ENCODE data around the gene ANKRD13A. TPM values are rescaled to one million over a fixed set of nuclear protein-coding genes. Genes with fewer than 3 reads are reported as not detected.

The ANKRD13A gene
- polyA plus RNA-seq, 1 of the 3 experiments (the other 2 are of a cell fraction) = 42.8 TPM

DNA sequence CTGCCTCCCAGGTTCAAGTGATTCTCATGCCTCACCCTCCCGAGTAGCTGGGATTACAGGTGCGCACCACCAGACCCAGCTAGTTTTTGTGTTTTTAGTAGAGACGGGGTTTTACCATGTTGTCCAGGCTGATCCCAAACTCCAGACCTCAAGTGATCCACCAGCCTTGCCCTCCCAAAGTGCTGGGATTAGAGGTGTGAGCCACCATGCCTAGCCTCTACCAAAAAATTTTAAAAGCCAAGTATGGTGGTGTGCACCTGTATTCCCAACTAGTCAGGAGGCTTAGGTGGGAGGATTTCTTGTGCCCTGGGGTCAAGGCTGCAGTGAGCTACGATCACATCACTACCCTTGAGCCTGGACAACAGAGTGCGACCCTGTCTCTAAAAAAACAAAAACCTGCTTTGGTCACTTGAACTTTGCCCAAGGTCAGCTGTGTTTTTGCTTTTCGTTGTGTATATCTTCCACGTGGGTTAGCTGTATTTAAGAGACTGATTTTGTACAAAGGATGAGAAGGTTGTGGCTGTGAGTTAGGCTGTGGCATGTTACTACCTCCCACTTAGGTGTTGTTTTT lies 36.4 kb downstream of the ANKRD13A start:
- no peaks in the 10 kb centered on the region for H3K27me3 ChIP-seq (ENCODE audit: insufficient read depth)
- ChIA-PET POLR2A (interaction anchor here (0.7 kb wide), 1 partner anchor 11 kb away, joined by 3 read pairs; no protein-coding TSS in a partner anchor), CTCF (interaction anchor here (0.6 to 1.1 kb wide), 2 partner anchors 19 to 183 kb away, joined by 3 to 4 read pairs; no protein-coding TSS in a partner anchor)
- H4K20me1 ChIP-seq (ENCODE audit: insufficient read depth) = peaks cover 6% of the 10 kb centered on the region; the same call in 1 of the 2 replicates
- H3K27ac ChIP-seq (ENCODE audit: low read depth in 2 of 2, low read length in 1 of 2) = no peak overlapping the region
- H3K79me2 ChIP-seq (ENCODE audit: insufficient read depth) = peaks cover 48% of the 10 kb centered on the region; the same call in 1 of the 2 replicates
- H3K9me3 ChIP-seq = no peaks in the 10 kb centered on the region
- H3K36me3 ChIP-seq (replicated peaks in 1 of 2; ENCODE audit: control insufficient read depth in 1 of 2, insufficient read depth in 2 of 2, low read length in 1 of 2) = peaks cover 38 to 45% of the 10 kb centered on the region in 2 experiments
- TF ChIP-seq GABPA (IDR thresholded peaks at IDR 0.05; ENCODE audit: low read depth) (no peak), SMC3 (IDR thresholded peaks at IDR 0.05; ENCODE audit: low read depth, low read length) (no peak)
- TF ChIP-seq, protein P1, sequence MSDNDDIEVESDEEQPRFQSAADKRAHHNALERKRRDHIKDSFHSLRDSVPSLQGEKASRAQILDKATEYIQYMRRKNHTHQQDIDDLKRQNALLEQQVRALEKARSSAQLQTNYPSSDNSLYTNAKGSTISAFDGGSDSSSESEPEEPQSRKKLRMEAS (IDR thresholded peaks at IDR 0.05; ENCODE audit: low read depth) = no peak
- 95% methylated on average over 7 of the region's 7 CpGs for WGBS (ENCODE audit: low lambda C conversion rate)
- H2AFZ ChIP-seq (ENCODE audit: low read depth) = no peak overlapping the region
- H3F3A ChIP-seq (replicated peaks; ENCODE audit: insufficient read depth) = peaks cover 52% of the 10 kb centered on the region
- H3K4me2 ChIP-seq = no peak overlapping the region
- no peak for DNase-seq
- H3K9me2 ChIP-seq = no peaks in the 10 kb centered on the region
- H3K4me3 ChIP-seq (ENCODE audit: low read depth in 2 of 2, low read length in 1 of 2) = no peak overlapping the region
- peaks cover 0 to 9% of the 10 kb centered on the region in 2 experiments; a peak in 3 of 4 replicates for H3K4me1 ChIP-seq (ENCODE audit: control insufficient read depth in 1 of 2, insufficient read depth in 2 of 2, low read depth in 1 of 2, low read length in 1 of 2)
- H3K9ac ChIP-seq = no peak overlapping the region

DNA sequence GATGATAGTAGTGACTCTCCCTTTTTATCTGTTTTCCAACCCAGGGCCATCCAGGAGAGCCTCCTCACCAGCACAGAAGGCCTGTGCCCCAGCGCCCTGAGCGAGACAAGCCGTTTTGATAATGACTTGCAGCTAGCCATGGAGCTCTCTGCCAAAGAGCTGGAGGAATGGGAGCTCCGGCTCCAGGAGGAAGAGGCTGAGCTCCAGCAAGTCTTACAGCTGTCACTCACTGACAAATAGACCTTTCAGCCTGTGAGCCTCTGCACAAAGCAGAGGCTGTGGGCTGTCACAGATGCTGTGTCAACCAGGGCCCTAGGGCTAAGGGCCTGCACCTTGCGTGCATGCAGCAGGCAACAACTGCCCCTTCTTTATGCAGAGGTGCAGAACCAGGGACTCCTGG lies 38.1 kb downstream of the ANKRD13A start:
- Histone ChIP-seq H3K27ac (ENCODE audit: low read depth in 2 of 2, low read length in 1 of 2) (0 out of 4 replicates have a peak overlapping the region, but pooled peaks of 1 of the 2 experiments have one; percentile 5), H3K27me3 (ENCODE audit: insufficient read depth) (no peaks in the 10 kb centered on the region), H3K4me2 (no peak overlapping the region), H3K4me3 (ENCODE audit: low read depth in 2 of 2, low read length in 1 of 2) (no peak overlapping the region), H2AFZ (ENCODE audit: low read depth) (no peak overlapping the region), H3K9ac (no peak overlapping the region), H3F3A (replicated peaks; ENCODE audit: insufficient read depth) (peaks cover 43% of the 10 kb centered on the region), H3K4me1 (ENCODE audit: control insufficient read depth in 1 of 2, insufficient read depth in 2 of 2, low read depth in 1 of 2, low read length in 1 of 2) (peaks cover 0 to 9% of the 10 kb centered on the region in 2 experiments; a peak in 3 of 4 replicates), H4K20me1 (ENCODE audit: insufficient read depth) (peaks cover 6% of the 10 kb centered on the region; the same call in 1 of the 2 replicates), H3K9me2 (no peaks in the 10 kb centered on the region), H3K9me3 (no peaks in the 10 kb centered on the region), H3K79me2 (ENCODE audit: insufficient read depth) (peaks cover 65% of the 10 kb centered on the region; the same call in 1 of the 2 replicates), H3K36me3 (replicated peaks in 1 of 2; ENCODE audit: control insufficient read depth in 1 of 2, insufficient read depth in 2 of 2, low read length in 1 of 2) (peaks cover 45 to 46% of the 10 kb centered on the region in 2 experiments)
- ChIA-PET POLR2A (no interaction called here), CTCF (interaction anchor here (1.1 to 1.2 kb wide), 2 partner anchors 9 to 13 kb away, joined by 4 to 5 read pairs; no protein-coding TSS in a partner anchor)
- WGBS (ENCODE audit: low lambda C conversion rate) = 94% methylated on average over 3 of the region's 5 CpGs
- DNase-seq = no peak
- no peak for TF ChIP-seq RXRA (IDR thresholded peaks at IDR 0.05; ENCODE audit: borderline replicate concordance, low read depth)
- TF ChIP-seq MEF2A (IDR thresholded peaks at IDR 0.05; ENCODE audit: borderline replicate concordance, low read depth) = no peak
- no peak for TF ChIP-seq TCF12 (IDR thresholded peaks at IDR 0.05)
- no peak for TF ChIP-seq RFX5 (IDR thresholded peaks at IDR 0.05; ENCODE audit: low read length)
- TF ChIP-seq FOXM1 (IDR thresholded peaks at IDR 0.05; ENCODE audit: low read depth) = no peak
- no peak for TF ChIP-seq TEAD4 (IDR thresholded peaks at IDR 0.05; ENCODE audit: borderline replicate concordance, insufficient read depth)
- TF ChIP-seq, protein P2, sequence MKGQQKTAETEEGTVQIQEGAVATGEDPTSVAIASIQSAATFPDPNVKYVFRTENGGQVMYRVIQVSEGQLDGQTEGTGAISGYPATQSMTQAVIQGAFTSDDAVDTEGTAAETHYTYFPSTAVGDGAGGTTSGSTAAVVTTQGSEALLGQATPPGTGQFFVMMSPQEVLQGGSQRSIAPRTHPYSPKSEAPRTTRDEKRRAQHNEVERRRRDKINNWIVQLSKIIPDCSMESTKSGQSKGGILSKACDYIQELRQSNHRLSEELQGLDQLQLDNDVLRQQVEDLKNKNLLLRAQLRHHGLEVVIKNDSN (IDR thresholded peaks at IDR 0.05; ENCODE audit: borderline replicate concordance, low read depth) = no peak
- TF ChIP-seq SMC3 (IDR thresholded peaks at IDR 0.05; ENCODE audit: low read depth, low read length) = no peak
- TF ChIP-seq, protein P3, sequence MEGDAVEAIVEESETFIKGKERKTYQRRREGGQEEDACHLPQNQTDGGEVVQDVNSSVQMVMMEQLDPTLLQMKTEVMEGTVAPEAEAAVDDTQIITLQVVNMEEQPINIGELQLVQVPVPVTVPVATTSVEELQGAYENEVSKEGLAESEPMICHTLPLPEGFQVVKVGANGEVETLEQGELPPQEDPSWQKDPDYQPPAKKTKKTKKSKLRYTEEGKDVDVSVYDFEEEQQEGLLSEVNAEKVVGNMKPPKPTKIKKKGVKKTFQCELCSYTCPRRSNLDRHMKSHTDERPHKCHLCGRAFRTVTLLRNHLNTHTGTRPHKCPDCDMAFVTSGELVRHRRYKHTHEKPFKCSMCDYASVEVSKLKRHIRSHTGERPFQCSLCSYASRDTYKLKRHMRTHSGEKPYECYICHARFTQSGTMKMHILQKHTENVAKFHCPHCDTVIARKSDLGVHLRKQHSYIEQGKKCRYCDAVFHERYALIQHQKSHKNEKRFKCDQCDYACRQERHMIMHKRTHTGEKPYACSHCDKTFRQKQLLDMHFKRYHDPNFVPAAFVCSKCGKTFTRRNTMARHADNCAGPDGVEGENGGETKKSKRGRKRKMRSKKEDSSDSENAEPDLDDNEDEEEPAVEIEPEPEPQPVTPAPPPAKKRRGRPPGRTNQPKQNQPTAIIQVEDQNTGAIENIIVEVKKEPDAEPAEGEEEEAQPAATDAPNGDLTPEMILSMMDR (IDR thresholded peaks at IDR 0.05) = no peak
- TF ChIP-seq, protein P4, sequence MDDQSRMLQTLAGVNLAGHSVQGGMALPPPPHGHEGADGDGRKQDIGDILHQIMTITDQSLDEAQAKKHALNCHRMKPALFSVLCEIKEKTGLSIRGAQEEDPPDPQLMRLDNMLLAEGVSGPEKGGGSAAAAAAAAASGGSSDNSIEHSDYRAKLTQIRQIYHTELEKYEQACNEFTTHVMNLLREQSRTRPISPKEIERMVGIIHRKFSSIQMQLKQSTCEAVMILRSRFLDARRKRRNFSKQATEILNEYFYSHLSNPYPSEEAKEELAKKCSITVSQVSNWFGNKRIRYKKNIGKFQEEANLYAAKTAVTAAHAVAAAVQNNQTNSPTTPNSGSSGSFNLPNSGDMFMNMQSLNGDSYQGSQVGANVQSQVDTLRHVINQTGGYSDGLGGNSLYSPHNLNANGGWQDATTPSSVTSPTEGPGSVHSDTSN (IDR thresholded peaks at IDR 0.05) = no peak

Measured in SK-N-SH (cell line).